Stomach (tissue), 9 donors: Measurements from ENCODE around the gene TMEM38A. TPM values are rescaled to one million over a fixed set of nuclear protein-coding genes. Genes with fewer than 3 reads are reported as not detected.

ENCODE experiments used
- DNase-seq, 2 donors: peaks; one replicate each; pipeline versions ENCODE4 v3.0.0 to v3.0.0-alpha.2; 2013 to 2019
- H3K27ac ChIP-seq, 5 donors: fragments of 200-600 bp in 4 of 5; sonication (generic) in 4 of 5; one replicate each; pipeline ENCODE4 v1.5.1; 2013 to 2019; ENCODE audit warnings: mild to moderate bottlenecking in 1 of 5, moderate library complexity in 1 of 5
- H3K27me3 ChIP-seq, 3 donors: fragments of 200-600 bp; sonication (generic); one replicate each; pipeline ENCODE4 v1.5.1; 2017 to 2019; ENCODE audit warnings: mixed run types in 1 of 3
- H3K36me3 ChIP-seq, 4 donors: fragments of 200-600 bp; sonication (generic); 1 replicate in 3 of 4; 2 replicates in 1 of 4; pipeline ENCODE4 v1.5.1; 2016 to 2019
- H3K4me1 ChIP-seq, 4 donors: fragments of 200-600 bp; sonication (generic); one replicate each; pipeline ENCODE4 v1.5.1; 2016 to 2019
- H3K4me3 ChIP-seq, 4 donors: fragments of 200-600 bp; sonication (generic) in 3 of 4; one replicate each; pipeline ENCODE4 v1.5.1; 2016 to 2019; ENCODE audit warnings: mild to moderate bottlenecking in 1 of 4
- H3K9me3 ChIP-seq, 4 donors: fragments of 200-600 bp; sonication (generic); one replicate each; pipeline ENCODE4 v1.5.1; 2016 to 2019
- EP300 ChIP-seq: sonication (generic); formaldehyde crosslinking; IDR thresholded peaks from one replicate; pipeline ENCODE4 v1.6.1; 2017; ENCODE audit warnings: antibody characterized with exemption
- POLR2A ChIP-seq, 4 donors: fragments of 450-650 bp; IDR thresholded peaks; one replicate each; pipeline ENCODE4 v1.6.1; 2016; ENCODE audit warnings: antibody characterized with exemption in 4 of 4, control low read depth in 2 of 4, mild to moderate bottlenecking in 1 of 4, moderate library complexity in 1 of 4
- POLR2AphosphoS5 ChIP-seq, 3 donors: sonication (generic); formaldehyde crosslinking; IDR thresholded peaks; one replicate each; pipeline ENCODE4 v1.6.1; 2016; ENCODE audit warnings: antibody characterized with exemption in 3 of 3
- WGBS, 5 donors: extraction: QIAGEN DNeasy Blood & Tissue Kit in 3 of 5; methylation state at CpG; one replicate each; pipeline versions ENCODE4 v1.1.5 to v1.1.7; 2013 to 2018; 5-methylcytosine and 5-hydroxymethylcytosine counted together
- intact Hi-C: fragments of 100-400 bp; cut with DNase I; formaldehyde crosslinking; loops from one replicate; pipeline ENCODE4 v1.15.1; 2023; ENCODE audit warnings: low total_unique reads
- polyA plus RNA-seq, 3 donors: library from polyadenylated mRNA; stranded (reverse); fragments of 200-250 nt; gene quantifications; one replicate each; pipeline ENCODE4 v1.2.3, GENCODE V29; 2013
- total RNA-seq, 5 donors: library from RNA; depleted of rRNA; stranded (reverse); fragments of >200 nt; gene quantifications; one replicate each; pipeline versions ENCODE4 v1.1.0 to v1.2.3, GENCODE V29; 2014 to 2016
- TF ChIP-seq, protein P1 (sequence below), 7 experiments: fragments of 450-650 bp in 4 of 7; fragments of 200-600 bp in 3 of 7; sonication (generic) in 3 of 7; IDR thresholded peaks; one replicate each; pipeline ENCODE4 v1.5.1; 2016 to 2019; ENCODE audit warnings: antibody characterized with exemption in 7 of 7, control low read depth in 2 of 7, mild to moderate bottlenecking in 1 of 7
- donor health status: healthy with polysubstance abuse.
- donor health status: Bipolar disorder and iron deficiency.
- donor health status: healthy.

Gene TMEM38A
- total and polyA plus RNA-seq, 8 donors, result 0.58 to 69.4 (median 8.8) TPM

DNA sequence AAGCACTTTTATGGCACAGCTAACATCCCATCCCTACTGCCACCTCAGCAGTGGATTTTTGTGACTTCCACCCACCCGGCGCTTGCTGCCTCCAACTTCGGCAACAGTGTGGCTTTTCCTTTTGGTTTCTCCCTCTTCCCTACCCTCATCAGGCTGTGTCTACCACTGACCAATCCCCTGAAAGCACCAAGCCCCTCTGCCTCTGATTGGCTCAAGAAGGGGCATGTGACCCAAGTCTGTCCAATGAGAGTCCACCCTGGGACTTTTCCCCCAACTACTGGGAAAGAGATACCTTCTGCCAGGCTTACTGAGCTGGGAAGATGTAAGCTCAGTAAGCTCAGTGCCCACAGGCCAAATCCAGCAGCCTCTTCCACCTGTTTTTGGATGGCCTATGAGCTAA is 6.8 kb upstream of the TMEM38A start:
- intact Hi-C loops, result no loop called here
- Histone ChIP-seq H3K27me3 (no peaks in the 10 kb centered on the region), H3K27ac (no peak overlapping the region), H3K9me3 (no peaks in the 10 kb centered on the region), H3K4me3 (no peak overlapping the region), H3K36me3 (peaks cover 55 to 95% (median 89%) of the 10 kb centered on the region in 4 donors), H3K4me1 (peaks cover 13 to 57% (median 38%) of the 10 kb centered on the region in 4 donors)
- no peak for DNase-seq
- TF ChIP-seq, protein P1, sequence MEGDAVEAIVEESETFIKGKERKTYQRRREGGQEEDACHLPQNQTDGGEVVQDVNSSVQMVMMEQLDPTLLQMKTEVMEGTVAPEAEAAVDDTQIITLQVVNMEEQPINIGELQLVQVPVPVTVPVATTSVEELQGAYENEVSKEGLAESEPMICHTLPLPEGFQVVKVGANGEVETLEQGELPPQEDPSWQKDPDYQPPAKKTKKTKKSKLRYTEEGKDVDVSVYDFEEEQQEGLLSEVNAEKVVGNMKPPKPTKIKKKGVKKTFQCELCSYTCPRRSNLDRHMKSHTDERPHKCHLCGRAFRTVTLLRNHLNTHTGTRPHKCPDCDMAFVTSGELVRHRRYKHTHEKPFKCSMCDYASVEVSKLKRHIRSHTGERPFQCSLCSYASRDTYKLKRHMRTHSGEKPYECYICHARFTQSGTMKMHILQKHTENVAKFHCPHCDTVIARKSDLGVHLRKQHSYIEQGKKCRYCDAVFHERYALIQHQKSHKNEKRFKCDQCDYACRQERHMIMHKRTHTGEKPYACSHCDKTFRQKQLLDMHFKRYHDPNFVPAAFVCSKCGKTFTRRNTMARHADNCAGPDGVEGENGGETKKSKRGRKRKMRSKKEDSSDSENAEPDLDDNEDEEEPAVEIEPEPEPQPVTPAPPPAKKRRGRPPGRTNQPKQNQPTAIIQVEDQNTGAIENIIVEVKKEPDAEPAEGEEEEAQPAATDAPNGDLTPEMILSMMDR (IDR thresholded peaks at IDR 0.05), result no peak
- TF ChIP-seq POLR2A (IDR thresholded peaks at IDR 0.05), result no peak
- no peak for TF ChIP-seq EP300
- TF ChIP-seq POLR2AphosphoS5 (IDR thresholded peaks at IDR 0.05), result no peak
- 92 to 100% (median 97%) methylated on average over 3 of the region's 3 CpGs for whole genome bisulfite sequencing, 5 donors

DNA sequence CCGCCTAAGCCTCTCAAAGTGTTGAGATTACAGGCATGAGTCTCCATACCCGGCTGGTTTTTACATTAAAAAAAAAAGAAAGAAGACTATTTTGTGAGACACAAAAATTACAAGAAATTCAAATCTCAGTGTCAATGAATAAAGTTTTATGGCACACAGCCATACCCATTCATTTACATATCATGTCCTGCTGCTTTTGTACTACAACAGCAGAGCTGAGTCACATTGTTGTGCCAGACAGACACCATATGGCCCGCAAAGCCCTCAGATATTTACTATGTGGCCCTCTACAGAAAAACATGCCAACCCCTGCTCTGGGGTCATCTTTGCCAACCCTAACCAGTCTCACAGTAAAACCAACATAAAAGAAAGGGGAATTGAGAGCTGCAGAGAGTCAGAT is 6.3 kb upstream of the TMEM38A start:
- TF ChIP-seq, protein P1 (IDR thresholded peaks at IDR 0.05), result no peak
- no peak for TF ChIP-seq POLR2AphosphoS5 (IDR thresholded peaks at IDR 0.05)
- Histone ChIP-seq H3K9me3 (no peaks in the 10 kb centered on the region), H3K36me3 (peaks cover 55 to 92% (median 86%) of the 10 kb centered on the region in 4 donors), H3K4me3 (no peak overlapping the region), H3K27me3 (no peaks in the 10 kb centered on the region), H3K4me1 (peaks cover 17 to 56% (median 40%) of the 10 kb centered on the region in 4 donors), H3K27ac (no peak overlapping the region)
- DNase-seq, result no peak
- intact Hi-C loops, result no loop called here
- 83 to 92% (median 89%) methylated on average over 3 of the region's 3 CpGs for WGBS, 5 donors

DNA sequence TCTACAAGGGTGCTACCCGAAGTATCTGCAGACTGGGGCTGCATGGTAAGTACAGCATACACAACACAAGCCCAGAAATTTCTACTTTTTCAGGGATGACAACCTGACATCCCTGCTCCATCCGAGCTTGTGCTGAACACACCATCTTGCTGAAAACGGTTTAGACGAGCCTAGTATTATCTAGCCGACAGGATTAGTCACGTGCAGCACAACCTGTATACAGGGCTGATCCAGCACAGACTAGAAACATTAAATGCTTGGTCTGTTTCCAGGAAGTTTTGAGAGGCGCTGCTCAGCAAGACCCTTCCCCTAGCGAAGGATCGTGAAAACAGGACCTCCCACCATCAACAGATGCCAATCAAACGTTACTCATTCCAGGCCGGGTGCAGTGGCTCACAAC is 5.2 kb upstream of the TMEM38A start:
- Histone ChIP-seq H3K36me3 (peaks cover 55 to 81% (median 78%) of the 10 kb centered on the region in 4 donors), H3K27me3 (no peaks in the 10 kb centered on the region), H3K4me3 (no peak overlapping the region), H3K4me1 (peaks cover 17 to 54% (median 41%) of the 10 kb centered on the region in 4 donors), H3K27ac (no peak overlapping the region), H3K9me3 (no peaks in the 10 kb centered on the region)
- intact Hi-C loops, result no loop called here
- DNase-seq, result no peak
- 72 to 86% (median 82%) methylated on average over 10 to 11 of the region's 11 CpGs for WGBS, 5 donors
- TF ChIP-seq, protein P1 (IDR thresholded peaks at IDR 0.05), result no peak
- TF ChIP-seq POLR2AphosphoS5 (IDR thresholded peaks at IDR 0.05), result no peak
- TF ChIP-seq POLR2A (IDR thresholded peaks at IDR 0.05), result no peak
- no peak for TF ChIP-seq EP300

DNA sequence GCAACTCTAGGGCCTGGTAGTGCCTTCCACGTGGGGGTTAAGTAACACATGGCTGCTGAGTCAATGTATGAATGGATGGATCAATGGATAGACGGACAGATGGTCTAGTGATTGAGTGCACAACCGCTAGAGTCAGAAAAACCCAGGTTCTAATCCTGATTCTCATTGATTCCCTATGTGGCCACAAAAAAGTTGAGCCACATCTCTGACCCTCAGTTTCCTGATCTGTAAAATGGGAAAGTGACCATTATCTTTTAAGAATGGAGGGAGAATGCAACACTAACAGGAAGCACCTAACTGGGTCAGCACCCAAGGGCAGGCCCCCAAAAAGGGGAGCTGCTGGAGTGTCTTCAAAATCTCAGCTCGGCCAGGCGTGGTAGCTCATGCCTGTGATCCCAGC is 3.6 kb upstream of the TMEM38A start:
- Histone ChIP-seq H3K27ac (no peak overlapping the region), H3K4me3 (no peak overlapping the region), H3K9me3 (no peaks in the 10 kb centered on the region), H3K36me3 (peaks cover 43 to 65% (median 61%) of the 10 kb centered on the region in 4 donors), H3K27me3 (no peaks in the 10 kb centered on the region), H3K4me1 (peaks cover 27 to 68% (median 54%) of the 10 kb centered on the region in 4 donors)
- TF ChIP-seq EP300 (no peak), POLR2AphosphoS5 (IDR thresholded peaks at IDR 0.05) (no peak), POLR2A (IDR thresholded peaks at IDR 0.05) (no peak)
- TF ChIP-seq, protein P1 (IDR thresholded peaks at IDR 0.05), result no peak
- intact Hi-C loops, result no loop called here
- 84 to 88% (median 86%) methylated on average over 5 of the region's 5 CpGs for WGBS, 5 donors
- no peak for DNase-seq
